GM21825 (cell line): ENCODE results near the gene LRP5.
"Not testable (repeated sequence)": the region's sequence is repeated elsewhere in the genome, so short reads cannot be mapped to it uniquely, and the experiment has no call there.

Source experiments
- ATAC-seq: cut with Tn5 transposase; IDR thresholded peaks from one replicate; pipeline ENCODE4 v1.9.1; 2021; ENCODE audit warnings: mild to moderate bottlenecking, moderate library complexity; ENCODE audit not compliant: unreplicated experiment

Gene LRP5

DNA sequence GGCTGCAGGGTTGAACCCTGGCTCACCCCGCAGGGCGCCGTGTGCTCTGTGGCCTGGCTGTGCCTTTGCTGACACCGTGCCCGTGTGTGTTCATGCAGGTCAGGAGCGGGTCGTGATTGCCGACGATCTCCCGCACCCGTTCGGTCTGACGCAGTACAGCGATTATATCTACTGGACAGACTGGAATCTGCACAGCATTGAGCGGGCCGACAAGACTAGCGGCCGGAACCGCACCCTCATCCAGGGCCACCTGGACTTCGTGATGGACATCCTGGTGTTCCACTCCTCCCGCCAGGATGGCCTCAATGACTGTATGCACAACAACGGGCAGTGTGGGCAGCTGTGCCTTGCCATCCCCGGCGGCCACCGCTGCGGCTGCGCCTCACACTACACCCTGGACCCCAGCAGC, 101.2 kb downstream of the LRP5 start:
- ATAC-seq, result no peak

DNA sequence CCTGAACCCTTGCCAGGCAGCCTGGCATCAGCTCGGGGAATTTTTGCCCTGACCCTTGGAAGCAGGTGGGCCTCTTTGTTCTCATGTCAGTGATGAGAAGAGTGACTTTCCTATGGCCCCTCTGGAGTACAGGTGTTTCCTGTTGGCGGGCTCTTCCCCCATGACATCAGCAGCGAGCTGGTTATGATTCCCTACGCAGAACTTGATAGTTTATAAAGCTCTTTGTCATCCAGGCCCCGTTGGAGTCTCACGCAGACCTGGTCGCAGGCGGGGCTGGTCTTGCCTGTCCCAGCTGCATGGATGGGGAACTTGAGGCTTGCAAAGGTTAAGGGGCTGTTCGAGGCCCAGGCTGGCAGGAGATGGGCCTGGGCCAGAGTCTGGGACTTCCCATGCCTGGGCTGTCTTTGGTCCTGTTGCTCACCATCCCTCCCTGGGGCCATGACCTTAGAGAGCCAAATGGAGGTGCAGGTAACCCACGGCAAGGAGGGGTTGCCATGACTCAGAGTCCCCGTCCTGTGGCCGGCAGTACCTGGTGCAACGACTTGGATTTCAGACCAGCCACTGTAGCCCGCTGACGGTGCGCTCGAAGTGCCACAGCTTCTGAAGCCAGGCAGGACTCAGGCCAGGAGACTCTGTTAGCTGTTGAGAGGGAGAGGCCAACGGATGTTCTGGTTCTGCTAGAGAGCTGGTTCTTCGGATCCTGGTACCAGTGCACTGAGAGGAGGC, 102.3 kb downstream of the LRP5 start:
- no peak for ATAC-seq

DNA sequence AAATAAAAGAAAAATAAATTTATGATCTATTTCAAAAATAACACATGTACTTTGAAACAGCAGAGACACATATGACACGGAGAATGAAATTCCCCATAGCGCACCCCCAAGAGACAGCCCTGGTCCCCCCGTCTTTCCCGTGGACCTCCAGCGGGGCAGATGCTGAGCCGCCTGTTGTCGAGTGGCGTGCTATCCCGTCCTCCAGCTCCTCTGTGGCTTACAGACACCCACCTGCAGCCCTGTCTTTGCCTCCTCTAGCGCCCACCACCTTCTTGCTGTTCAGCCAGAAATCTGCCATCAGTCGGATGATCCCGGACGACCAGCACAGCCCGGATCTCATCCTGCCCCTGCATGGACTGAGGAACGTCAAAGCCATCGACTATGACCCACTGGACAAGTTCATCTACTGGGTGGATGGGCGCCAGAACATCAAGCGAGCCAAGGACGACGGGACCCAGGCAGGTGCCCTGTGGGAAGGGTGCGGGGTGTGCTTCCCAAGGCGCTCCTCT, 103.7 kb downstream of the LRP5 start:
- no peak for ATAC-seq

DNA sequence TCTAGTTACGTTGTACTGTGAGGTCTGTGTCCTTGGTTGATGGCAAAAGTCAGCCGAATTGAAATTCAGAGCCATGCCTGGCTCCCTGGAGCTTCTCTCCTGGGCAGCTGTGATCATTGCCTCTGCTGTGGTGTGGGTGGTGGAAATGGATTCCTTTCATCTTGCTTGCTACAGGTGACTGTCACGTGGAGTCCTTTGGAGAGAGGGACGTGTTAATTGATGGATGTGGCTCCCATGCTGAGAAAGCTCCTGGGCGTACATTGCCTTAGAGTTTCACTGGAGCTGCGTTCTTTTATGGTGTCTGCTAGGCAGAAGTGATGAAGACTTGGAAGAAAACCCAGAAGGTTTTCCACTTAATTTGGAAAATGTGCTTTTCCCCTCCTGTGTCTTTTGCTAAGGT, 106.3 kb downstream of the LRP5 start:
- no peak for ATAC-seq

DNA sequence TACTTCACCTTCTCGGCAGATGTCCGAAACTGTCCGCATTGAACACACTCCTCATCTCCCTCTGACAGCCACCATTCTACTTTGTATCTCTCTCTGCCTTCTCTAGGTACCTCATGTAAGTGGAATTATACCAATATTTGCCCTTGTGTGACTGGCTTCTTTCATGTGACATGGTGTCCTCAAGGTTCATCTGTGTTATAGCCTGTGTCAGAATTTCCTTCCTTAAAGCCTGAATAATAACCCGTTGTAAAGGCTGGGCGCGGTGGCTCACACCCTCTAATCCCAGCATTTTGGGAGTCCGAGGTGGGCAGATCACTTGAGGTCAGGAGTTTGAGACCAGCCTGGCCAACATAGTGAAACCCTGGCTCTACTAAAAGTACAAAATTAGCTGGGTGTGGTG, 107.8 kb downstream of the LRP5 start:
- no peak for ATAC-seq

DNA sequence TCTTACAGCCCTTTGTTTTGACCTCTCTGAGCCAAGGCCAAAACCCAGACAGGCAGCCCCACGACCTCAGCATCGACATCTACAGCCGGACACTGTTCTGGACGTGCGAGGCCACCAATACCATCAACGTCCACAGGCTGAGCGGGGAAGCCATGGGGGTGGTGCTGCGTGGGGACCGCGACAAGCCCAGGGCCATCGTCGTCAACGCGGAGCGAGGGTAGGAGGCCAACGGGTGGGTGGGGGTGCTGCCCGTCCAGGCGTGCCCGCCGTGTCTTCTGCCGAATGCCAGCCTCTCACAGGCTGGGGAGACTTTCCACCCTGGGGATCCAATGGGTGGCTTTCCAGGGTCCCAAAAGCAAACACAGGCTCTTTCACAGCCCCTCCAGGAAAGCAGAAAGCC, 111.1 kb downstream of the LRP5 start:
- no peak for ATAC-seq

DNA sequence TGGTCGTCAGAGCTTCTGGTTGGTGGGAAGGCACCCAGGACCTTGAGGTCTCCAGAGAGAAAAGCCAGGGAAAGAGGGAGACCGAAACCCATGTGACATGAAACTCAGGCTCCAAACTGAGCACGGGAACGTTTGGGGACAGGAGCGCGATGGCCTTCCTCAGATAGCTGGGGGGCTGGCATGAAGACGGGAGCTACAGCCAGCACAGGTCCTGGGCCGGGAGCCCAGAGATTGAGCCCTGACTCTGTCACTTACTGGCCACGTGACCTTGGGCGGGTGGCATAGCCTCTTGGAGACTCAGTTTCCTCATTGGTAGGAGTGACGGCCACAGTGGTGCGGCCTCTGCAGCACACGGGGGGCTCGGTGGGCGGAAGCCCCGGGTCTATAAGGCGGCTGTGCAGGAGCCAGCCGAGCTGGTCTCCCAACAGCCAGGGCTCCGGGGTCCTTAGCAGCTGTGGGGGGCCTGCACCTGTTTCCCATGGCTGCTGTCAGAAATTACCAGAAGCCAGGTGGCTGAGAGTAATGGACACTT, 111.8 kb downstream of the LRP5 start:
- no peak for ATAC-seq

DNA sequence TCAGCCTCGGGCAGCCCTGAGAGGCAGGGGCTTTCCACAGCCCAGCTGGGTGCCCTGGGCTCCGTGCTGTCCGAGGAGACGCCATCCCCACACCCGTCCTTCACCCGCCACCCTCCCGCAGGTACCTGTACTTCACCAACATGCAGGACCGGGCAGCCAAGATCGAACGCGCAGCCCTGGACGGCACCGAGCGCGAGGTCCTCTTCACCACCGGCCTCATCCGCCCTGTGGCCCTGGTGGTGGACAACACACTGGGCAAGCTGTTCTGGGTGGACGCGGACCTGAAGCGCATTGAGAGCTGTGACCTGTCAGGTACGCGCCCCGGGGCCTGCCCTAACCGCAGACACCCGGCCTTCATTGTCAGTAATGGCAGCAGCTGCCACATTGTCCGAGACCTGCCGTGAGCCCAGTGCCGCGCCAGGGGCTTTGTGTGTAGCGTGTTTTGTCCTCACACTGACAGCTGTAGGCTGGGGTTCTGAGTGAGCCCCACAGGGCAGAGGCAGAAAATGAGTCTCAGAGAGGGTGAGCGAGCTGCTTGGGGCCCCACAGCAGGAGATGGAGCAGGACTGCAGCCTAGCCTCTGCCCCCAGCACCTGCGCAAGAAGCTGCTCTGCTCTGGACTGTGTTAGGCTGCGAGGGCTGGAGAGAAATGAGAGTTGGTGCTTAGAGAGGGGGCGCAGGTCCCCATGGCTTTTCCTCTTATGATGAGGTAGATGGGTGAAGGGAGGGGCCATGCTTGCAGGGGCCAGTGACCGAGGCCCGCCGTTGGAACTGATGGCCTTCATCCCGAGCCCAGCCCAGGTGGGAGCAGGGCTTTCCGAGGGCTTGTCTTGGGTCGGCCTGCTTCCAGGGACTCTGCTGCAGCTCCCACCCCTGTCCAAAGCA, 112.8 kb downstream of the LRP5 start:
- ATAC-seq, result no peak

DNA sequence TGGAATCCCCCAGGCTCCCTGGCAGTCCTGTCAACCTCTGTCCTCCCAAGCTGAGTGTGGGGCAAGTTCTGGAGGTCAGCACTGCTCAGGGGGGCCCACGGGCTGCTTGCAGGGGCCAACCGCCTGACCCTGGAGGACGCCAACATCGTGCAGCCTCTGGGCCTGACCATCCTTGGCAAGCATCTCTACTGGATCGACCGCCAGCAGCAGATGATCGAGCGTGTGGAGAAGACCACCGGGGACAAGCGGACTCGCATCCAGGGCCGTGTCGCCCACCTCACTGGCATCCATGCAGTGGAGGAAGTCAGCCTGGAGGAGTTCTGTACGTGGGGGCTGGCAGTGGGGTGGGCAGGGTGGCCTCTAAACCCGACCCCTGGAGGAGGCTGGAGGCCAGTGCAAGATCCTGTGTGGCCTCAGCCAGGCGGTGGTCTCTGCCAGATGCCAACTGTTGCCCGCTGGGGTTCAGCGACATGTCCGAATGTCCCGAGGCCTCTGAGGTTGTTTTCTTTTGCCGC, 113.5 kb downstream of the LRP5 start:
- ATAC-seq, result no peak

DNA sequence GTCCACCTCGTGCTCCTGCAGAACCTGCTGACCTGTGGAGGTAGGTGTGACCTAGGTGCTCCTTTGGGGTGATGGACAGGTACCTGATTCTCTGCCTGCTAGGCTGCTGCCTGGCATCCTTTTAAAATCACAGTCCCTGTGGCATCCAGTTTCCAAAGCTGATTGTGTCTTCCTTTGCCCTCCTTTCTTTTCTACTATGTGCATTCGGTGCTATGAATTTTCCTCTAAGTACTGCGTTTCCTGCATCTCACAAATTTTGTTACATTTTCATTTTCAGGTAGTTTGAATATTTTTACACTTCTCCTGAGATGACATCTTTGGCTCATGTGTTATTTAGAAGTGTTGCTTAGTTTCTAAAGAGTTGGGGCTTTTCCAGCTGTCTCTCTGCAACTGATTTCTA, 117.3 kb downstream of the LRP5 start:
- ATAC-seq, result no peak

DNA sequence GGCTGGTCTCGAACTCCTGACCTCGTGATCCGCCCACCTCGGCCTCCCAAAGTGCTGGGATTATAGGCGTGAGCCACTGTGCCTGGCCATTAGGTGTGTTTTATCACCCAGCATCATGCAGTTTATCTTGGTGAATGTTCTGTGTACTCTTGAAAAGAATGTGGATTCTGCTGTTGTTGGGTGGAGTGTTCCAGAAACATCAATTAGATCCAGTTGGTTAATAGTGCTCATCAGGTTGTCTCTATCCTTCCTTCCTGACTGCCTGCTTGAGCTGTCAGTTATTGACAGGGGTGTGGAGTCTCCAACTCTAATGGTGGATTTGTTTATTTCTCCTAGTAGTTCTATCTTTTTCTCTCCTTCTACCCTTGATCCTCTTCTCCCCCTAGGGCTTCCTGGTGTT, 118.0 kb downstream of the LRP5 start:
- ATAC-seq, result no peak

DNA sequence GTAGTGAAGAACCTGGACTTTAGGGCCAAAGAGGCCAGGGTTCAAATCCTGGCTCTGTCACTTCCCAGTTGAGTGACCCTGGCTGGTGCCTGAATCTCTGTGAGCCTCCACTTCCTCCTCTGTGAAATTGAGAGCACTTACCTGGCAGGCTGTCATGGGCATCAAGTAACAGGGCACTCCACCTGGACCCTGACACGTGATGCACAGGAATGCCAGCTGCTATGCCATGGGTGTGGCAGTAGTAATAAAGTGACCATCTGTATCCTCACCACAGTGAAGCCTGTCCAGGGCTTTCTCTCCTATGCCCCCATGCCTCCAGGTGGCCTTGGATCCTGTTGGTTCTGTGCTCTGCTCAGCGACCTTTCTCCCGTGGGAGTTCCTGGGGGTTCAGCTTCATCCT, 118.4 kb downstream of the LRP5 start:
- no peak for ATAC-seq

DNA sequence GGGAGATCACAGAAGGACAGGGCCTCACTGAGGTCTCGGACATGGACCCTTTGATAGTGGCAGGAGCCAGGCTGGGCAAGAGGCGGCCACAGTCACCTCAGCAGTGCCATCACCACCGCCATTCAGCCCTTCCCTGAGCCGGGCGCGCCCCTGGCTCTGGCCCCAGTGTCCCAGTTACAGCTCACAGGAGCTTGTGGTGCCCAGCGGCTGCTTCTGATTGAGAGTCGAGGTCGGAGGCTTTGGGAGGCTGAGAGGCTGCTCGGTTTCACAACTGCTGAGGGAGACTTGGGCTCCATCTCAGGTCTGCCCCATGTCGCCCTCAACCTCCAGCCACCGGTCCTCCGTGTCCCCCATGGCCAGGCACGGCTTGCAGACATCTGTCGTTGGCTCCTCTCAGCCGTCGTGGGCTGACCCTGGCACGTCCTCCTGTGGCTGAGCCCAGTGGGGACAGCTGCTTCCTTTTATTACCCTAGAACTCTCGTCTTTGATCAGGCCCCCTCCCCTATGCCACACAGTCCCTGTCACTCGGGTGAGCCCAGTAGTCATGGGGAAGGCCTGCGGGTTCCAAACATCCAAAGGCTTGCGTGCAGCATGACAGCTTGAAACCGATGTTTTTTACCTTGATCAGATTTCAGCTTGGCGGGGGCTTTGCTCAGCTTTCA, 119.7 kb downstream of the LRP5 start:
- ATAC-seq, result no peak

DNA sequence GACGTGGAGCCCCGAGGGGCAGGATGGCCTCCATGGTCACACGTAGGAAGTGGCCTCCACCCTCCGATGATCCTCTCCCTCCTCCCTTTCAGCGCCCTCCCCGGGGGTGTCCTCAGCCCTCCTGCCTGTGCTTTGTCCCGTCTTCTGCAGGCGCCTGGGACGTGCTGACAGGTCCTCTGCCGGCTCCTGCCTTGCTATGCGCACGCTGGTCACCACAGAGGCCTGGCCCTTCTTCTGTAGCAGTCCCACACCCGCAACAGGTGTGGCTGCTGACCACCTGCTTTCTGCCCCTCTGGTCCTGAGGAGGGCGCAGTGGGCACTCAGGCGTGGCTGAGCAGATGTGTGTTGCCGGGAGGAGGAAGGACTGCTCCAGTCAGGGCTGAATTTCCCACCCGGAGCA, 120.5 kb downstream of the LRP5 start:
- no peak for ATAC-seq

DNA sequence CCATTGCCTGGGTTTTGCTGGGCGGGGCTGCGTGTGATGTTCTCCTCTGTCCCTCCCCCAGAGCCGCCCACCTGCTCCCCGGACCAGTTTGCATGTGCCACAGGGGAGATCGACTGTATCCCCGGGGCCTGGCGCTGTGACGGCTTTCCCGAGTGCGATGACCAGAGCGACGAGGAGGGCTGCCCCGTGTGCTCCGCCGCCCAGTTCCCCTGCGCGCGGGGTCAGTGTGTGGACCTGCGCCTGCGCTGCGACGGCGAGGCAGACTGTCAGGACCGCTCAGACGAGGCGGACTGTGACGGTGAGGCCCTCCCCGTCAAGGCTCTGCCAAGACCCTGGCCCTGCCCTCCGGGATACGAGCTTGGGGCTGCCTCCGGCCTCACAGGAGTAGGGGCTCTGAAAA, 121.2 kb downstream of the LRP5 start:
- no peak for ATAC-seq

DNA sequence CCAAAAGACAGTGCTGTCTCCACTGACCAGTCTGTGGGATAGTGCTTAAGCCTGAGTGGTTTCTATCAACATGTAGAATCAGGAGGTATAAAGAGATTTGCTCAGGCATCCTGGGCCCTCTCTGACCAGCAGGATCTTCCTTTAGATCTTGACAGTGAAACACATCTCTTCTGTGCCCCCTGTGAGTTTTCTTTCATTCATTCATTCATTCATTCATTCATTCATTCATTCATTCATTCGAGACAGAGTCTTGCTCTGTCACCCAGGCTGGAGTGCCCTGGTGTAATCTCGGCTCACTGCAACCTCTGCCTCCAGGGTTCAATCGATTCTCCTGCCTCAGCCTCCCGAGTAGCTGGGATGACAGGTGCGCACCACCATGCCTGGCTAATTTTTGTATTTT, 121.8 kb downstream of the LRP5 start:
- not testable (repeated sequence) for ATAC-seq

DNA sequence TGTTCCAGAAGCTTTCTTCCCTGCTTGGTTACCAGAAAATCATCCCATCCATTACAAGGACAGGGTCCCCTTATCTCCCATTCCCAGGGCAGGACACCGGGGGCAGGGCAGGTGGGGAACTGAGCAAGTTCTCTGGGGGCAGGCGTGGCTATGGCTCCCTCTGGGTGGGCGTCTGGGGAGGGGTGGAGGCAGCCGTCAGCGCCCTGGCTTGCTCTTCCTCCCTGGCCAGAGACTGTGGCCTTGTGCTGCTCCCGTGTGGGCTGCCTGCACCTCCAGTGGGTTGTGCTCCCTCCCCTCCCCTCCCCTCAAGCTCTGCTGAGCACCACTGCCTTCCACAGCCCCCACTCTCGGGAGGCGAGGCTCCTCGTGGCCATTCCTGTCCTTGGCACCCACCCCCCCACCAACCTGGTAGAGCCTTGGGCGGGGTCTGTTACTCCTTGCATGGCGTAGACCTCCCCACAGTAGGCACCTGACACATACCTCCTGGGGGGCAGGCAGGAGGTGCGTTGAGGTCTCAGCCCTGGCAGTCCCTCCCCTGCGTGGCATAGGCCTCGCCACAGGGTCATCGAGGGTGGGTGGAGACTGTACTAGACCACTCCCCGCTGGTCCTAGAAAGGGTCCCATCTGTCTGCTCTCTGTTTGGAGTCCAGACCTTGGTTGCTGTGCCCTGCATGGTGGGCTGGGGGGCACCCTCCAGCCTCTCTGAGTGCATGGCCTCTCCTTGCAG, 123.9 kb downstream of the LRP5 start:
- no peak for ATAC-seq

DNA sequence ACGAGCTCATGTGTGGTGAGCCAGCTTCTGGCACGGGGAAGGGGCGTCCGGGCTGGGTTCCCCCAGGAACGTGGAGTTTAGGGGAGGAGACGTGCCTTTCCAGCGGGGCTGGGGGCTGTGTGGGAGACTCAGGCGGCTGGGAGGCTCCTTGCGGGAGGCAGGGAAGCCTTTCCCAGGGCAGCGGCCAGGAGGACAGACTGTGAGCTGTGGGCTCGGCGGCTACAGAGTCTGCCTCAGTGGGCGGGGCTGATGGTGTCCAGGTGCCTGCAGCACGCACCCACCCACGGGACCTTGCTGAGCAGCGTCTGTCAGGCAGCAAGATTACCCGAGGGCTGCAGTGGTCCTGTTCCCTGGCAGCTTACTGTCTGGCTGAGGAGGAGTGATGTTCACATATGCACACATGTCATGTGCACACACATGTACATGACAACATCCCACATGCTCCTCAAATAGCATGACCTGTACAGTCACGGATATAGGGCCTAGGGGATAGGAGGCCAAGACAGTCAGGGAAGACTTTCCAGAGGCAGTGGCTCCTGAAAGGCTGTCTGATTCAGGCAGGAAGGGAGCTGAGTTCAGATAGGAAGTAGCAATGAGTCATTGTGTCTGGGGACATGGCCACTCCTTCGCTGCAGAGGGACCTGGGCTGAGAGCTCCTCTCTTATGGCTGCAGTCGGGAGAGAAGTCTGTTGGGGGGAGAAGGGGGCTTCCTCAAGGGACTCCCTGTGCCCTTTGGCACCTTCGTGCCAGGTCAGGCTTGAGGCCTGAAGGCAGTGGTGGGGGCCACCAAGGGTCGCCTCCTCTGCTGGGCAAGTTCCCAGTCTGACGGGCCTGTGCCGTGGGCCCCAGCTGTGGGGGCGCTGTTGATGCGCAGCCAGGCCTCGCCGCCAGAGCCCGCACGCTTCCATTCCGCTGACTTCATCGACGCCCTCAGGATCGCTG, 124.9 kb downstream of the LRP5 start:
- no peak for ATAC-seq

DNA sequence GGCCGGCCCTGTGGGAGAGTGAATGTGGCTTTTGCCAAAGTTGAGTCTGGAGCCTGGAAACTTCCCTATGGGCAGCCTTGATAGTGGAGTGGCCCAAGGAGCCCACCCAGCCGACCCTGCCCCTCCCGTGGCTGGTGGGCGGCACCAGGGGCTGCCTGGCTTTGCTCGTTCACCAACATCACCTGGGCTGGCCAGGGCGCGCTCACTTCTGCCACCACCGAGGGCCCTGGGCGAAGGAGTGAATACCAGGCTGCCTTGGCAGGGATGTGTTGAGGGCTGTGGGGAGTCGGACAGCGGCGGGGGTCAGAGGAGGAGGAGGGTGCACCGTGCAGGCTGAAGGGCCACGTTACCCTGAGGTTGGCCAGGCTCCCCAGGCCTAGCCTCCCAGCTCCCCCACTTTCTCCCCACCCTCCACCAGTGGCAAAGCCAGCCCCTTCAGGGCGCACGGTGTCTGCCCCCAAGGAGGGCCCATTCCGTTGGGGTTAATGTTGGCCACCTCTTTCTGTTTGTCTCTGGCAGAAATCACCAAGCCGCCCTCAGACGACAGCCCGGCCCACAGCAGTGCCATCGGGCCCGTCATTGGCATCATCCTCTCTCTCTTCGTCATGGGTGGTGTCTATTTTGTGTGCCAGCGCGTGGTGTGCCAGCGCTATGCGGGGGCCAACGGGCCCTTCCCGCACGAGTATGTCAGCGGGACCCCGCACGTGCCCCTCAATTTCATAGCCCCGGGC, 125.7 kb downstream of the LRP5 start:
- ATAC-seq, result no peak
